D341Med (cell line): ENCODE measurements around the gene C4BPB.

Source experiments
- DNase-seq: peaks from one replicate; pipeline ENCODE4 v3.0.0; 2012; ENCODE audit warnings: low spot score

The C4BPB gene

DNA sequence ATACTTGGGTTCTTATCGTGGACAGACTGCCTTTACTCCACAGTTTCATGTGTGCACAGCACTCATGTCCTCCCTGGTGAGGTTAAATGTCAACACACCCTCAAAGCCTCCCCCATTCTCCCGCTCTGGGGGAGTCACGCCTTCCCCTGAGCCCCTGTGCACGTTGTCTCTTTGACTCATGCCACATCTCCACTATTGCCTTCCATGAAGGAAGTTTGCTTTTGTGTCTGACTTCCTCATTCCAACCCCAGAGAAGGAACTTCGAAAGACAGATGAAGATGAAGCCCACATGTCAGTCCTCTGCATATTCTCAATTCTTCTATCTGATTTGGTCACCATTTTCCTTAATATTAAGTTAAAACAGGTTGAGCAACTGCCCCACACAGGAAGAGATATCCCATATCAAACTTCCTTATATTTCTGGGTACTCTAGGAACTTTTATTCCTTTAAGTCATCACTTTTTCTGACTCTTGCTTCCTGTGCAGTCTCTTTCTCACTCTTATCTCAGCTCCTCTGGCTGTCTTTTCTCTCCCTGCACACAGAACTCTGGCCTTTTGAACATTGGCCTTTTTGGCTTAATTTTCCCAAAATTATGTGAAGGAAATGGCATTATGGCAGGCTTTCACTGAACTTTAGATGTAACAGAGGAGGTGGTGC is 56.9 kb downstream of the C4BPB start:
- DNase-seq, result no peak
